Left ventricle myocardium inferior (tissue), 1 donor: Measurements from ENCODE around the gene ILKAP. TPM values are rescaled to one million over a fixed set of nuclear protein-coding genes. Genes with fewer than 3 reads are reported as not detected.
A peak's percentile ranks its signal among the peaks of the same experiment; 100 is the strongest.

Experiments
- DNase-seq: peaks from one replicate; pipeline ENCODE4 v3.0.0-alpha.2; 2020
- H3K27ac ChIP-seq: fragments of 200-600 bp; replicated peaks from 2 replicates; pipeline ENCODE4 v1.8.0; 2021
- H3K27me3 ChIP-seq: fragments of 200-600 bp; 2 replicates; pipeline ENCODE4 v1.8.0; 2021; ENCODE audit warnings: low read depth
- H3K36me3 ChIP-seq: fragments of 200-600 bp; 2 replicates; pipeline ENCODE4 v1.8.0; 2021
- H3K4me1 ChIP-seq: fragments of 200-600 bp; 2 replicates; pipeline ENCODE4 v1.8.0; 2021
- H3K4me3 ChIP-seq: fragments of 200-600 bp; 2 replicates; pipeline ENCODE4 v1.8.0; 2021; ENCODE audit warnings: mild to moderate bottlenecking, moderate library complexity
- H3K9me3 ChIP-seq: fragments of 200-600 bp; replicated peaks from 2 replicates; pipeline ENCODE4 v1.8.0; 2021
- intact Hi-C: fragments of 100-400 bp; cut with micrococcal nuclease; formaldehyde crosslinking; loops from one replicate; pipeline ENCODE4 v1.11.0; 2022
- long read RNA-seq: library from polyadenylated mRNA; unstranded; transcript quantifications from one replicate; pipeline ENCODE4 v2.0.0, GENCODE V29; 2021
- total RNA-seq: library from RNA; stranded (reverse); fragmentation: NEBNext Ultra II Directional; extraction: Animal tissue kit (Norgen Biotek cat#: 25700); gene quantifications from one replicate; pipeline ENCODE4 v1.2.1, GENCODE V29; 2021
- TF ChIP-seq, protein P1 (sequence below): fragments of 200-600 bp; IDR thresholded peaks from 2 replicates; pipeline ENCODE4 v1.8.0; 2021; ENCODE audit warnings: antibody characterized with exemption, mild to moderate bottlenecking, borderline replicate concordance
- donor health status: DM: no; HTN: yes; CAD: no; lungs with severe emphysema.

ILKAP gene, protein sequence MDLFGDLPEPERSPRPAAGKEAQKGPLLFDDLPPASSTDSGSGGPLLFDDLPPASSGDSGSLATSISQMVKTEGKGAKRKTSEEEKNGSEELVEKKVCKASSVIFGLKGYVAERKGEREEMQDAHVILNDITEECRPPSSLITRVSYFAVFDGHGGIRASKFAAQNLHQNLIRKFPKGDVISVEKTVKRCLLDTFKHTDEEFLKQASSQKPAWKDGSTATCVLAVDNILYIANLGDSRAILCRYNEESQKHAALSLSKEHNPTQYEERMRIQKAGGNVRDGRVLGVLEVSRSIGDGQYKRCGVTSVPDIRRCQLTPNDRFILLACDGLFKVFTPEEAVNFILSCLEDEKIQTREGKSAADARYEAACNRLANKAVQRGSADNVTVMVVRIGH
- 26.5 TPM for total RNA-seq
- long read RNA-seq, transcript ILKAP-201 (12 exons, 1,490 nt): major isoform, 24 of 39 reads
- long read RNA-seq, partial matches to known transcripts: 0 of 39 reads
- long read RNA-seq, other reads (novel, unspliced or antisense): 15 of 39 reads

DNA sequence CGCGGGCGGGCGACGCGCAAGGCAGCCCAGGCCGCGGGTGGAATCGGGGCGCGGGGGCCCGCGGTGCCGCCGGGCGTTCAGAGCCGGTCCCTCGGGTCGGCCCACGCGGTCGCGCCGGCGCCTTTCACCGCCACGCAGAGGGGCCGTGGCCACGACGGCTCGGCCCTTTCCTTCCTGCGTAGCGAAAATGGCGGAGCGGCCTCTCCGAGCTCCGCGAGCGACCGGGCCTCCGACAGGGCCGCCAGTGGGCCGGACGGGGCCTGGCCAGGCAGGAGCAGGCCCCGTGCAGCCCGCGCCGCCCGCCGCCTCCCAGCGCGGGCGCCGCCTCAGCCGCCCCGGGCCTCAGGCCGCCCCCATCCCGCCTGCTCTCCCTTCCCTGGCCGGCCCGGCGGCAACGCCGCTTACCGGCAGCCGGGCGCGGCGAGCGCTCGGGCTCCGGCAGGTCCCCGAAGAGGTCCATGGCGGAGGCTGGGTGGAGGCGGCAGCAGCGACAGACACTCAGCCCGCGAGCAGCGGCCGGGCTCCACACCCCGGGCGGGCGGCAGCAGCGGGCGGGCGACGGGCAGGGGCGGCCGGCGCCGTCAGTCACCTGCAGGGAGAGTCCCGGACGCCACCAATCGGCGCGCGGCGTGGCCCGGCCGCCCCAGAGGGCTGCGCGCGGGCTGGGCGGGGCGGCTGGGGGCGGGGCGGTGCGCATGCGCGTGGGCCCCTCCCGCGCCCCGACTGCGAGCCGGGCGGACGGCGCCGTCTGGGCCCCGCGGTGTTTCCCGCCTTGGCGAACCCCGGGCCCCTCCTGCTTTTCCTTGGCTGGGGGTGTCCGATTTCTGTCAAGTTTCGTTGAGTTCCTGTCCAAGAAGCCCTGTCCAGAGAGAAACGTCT is at the start of gene ILKAP:
Gene ILKAP (minus strand): TSS at position 602 of the 879 bp plus-strand sequence. CDS start 142 bp downstream, at position 460.
- TF ChIP-seq, protein P1, sequence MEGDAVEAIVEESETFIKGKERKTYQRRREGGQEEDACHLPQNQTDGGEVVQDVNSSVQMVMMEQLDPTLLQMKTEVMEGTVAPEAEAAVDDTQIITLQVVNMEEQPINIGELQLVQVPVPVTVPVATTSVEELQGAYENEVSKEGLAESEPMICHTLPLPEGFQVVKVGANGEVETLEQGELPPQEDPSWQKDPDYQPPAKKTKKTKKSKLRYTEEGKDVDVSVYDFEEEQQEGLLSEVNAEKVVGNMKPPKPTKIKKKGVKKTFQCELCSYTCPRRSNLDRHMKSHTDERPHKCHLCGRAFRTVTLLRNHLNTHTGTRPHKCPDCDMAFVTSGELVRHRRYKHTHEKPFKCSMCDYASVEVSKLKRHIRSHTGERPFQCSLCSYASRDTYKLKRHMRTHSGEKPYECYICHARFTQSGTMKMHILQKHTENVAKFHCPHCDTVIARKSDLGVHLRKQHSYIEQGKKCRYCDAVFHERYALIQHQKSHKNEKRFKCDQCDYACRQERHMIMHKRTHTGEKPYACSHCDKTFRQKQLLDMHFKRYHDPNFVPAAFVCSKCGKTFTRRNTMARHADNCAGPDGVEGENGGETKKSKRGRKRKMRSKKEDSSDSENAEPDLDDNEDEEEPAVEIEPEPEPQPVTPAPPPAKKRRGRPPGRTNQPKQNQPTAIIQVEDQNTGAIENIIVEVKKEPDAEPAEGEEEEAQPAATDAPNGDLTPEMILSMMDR: peak; percentile 6
- intact Hi-C loops: no loop called here

DNA sequence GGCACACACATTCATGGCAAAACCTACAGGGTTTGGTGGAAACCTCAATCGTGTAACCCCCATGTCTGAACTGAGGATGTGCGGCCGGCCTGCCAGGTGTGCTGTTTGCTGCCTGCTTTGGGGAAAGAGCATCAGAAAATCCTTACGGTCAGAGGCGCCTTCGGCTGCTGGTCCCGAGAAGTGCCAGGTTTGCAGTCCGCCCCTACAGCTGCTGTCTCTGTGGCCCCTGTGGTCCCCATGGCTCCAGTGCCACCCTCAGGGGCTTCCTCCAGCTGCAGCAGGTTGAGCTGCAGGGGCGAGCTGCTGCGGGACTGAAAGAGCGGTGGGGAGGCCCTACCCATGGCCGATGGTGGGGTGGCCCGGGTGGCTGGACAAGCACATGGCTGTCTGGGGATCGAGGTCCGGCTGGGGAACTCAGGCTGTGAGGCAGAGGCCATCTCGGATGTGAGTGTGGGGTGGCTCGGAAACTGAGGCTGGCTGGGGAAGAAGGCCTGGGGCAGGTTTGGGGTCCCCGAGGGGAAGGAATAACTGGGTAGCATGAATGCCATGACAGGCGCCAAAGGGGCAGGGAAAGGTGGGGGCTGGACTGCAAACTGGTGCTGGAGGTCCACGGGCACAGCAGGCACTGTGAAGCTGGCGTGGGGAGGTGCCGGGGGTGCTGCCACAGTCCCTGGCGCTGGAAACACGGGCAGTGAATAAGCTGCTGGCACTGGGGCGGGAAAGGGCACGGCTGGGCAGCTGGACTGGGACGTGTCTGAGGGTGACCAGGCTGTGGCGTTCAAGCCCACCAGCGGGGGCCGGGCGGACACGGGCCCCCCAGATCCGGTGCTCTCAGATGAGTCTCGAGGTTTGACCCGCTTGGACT is 49.5 kb upstream of the ILKAP start:
- no peak overlapping the region for H3K27ac ChIP-seq
- peaks cover 7% of the 10 kb centered on the region for H3K4me1 ChIP-seq
- no peak overlapping the region for H3K4me3 ChIP-seq
- TF ChIP-seq, protein P1: no peak
- peaks cover 95% of the 10 kb centered on the region for H3K36me3 ChIP-seq
- no peak for DNase-seq
- intact Hi-C loops: no loop called here
- H3K27me3 ChIP-seq: no peaks in the 10 kb centered on the region
- H3K9me3 ChIP-seq: no peaks in the 10 kb centered on the region

More for the DNA sequence above, at the start of gene ILKAP:
- H3K4me3 ChIP-seq: peak within 1 kb of the TSS; percentile 84
- H3K27me3 ChIP-seq: no peaks in the 10 kb centered on the region
- no peaks in the 10 kb centered on the region for H3K9me3 ChIP-seq
- DNase-seq: peak; percentile 89
- H3K27ac ChIP-seq: peak within 1 kb of the TSS; percentile 98
- no peaks in the 10 kb centered on the region for H3K36me3 ChIP-seq
- H3K4me1 ChIP-seq: peaks cover 53% of the 10 kb centered on the region

DNA sequence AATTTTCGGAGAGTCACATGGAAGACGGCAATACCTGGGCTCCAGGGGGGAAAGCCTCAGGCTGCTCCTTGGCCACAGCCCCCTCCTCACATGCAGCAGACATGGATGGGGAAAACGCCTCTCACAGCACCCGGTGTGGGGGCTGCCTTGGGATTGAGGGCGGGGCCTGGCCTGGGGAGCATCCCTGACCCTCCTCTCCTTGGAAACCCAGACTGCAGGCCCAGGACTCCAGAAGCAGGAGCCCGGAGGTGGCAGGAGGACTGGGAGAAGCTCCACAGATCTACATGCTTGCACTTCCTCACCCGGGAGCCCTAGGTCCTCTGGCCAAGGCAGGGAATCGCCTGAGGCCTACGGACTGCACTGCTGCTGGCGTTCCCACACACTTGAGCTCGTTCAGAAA is 48.5 kb upstream of the ILKAP start:
- TF ChIP-seq, protein P1: no peak
- Histone ChIP-seq H3K27me3 (no peaks in the 10 kb centered on the region), H3K27ac (no peak overlapping the region), H3K4me1 (peaks cover 7% of the 10 kb centered on the region), H3K36me3 (peaks cover 95% of the 10 kb centered on the region), H3K4me3 (no peak overlapping the region), H3K9me3 (no peaks in the 10 kb centered on the region)
- intact Hi-C loops: no loop called here
- DNase-seq: no peak

DNA sequence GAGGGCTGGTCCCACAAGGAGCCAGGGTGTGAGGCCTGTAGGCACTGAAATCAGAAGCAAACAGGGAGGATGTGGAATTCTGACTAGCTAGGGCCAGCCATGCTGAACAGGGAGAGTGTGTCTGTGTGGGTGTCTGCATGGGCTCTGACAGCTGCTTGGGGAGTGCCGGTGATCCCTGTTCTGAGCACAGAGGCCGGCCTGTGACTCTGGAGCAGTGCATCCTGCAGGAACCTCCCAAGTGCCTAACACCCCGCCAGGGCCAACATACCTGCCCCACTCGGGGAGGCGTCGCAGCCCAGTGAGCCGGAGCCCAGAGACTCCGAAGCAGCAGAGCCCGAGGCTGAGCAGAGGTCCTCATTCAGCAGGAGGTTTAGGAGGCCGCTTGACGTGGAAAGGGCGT is 47.8 kb upstream of the ILKAP start:
- Histone ChIP-seq H3K27ac (no peak overlapping the region), H3K9me3 (no peaks in the 10 kb centered on the region), H3K4me3 (no peak overlapping the region), H3K36me3 (peaks cover 93% of the 10 kb centered on the region), H3K27me3 (no peaks in the 10 kb centered on the region), H3K4me1 (peaks cover under 1% of the 10 kb centered on the region)
- TF ChIP-seq, protein P1: no peak
- intact Hi-C loops: no loop called here
- no peak for DNase-seq

DNA sequence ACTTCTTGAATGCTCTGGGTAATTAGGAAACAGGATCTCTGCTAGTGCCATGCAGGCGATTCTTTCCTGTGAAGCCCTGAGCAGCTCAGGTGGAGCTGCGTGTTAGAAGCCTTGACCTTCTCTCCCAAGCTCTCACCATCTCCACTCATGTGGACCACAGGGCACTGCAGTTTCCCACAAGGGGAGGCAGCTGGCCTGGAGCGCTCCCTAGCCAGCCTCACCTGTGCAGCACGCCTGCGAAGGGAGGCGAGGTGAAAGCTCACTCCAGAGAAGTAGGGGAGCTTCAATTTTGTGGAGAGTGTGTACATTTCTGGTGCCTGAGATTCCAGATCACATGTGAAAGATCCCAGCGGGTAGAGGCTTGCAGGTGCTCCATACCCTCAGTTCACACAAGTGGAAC is 47.4 kb upstream of the ILKAP start:
- Histone ChIP-seq H3K27me3 (no peaks in the 10 kb centered on the region), H3K4me3 (no peak overlapping the region), H3K36me3 (peaks cover 93% of the 10 kb centered on the region), H3K27ac (no peak overlapping the region), H3K4me1 (no peaks in the 10 kb centered on the region), H3K9me3 (no peaks in the 10 kb centered on the region)
- no peak for DNase-seq
- TF ChIP-seq, protein P1: no peak
- intact Hi-C loops: no loop called here
